SK-N-SH treated with all-trans-retinoic acid at 6 μM for 48 hours (cell line): ENCODE measurements around the gene HNF4A.

ENCODE experiments used
- ARNTL ChIP-seq: fragments of 450-650 bp; formaldehyde crosslinking; IDR thresholded peaks from 2 replicates; pipeline ENCODE4 v1.5.0; 2020; ENCODE audit warnings: low read depth, mild to moderate bottlenecking, moderate library complexity, borderline replicate concordance
- GLIS3 ChIP-seq: fragments of 250-450 bp; sonication (Bioruptor Pico); IDR thresholded peaks from 2 replicates; pipeline ENCODE4 v1.5.0; 2020; ENCODE audit warnings: mild to moderate bottlenecking, moderate library complexity
- ISL1 ChIP-seq: fragments of 250-450 bp; sonication (Bioruptor Pico); IDR thresholded peaks from 2 replicates; pipeline ENCODE4 v2.1.2; 2022; ENCODE audit warnings: mild to moderate bottlenecking, moderate library complexity
- OSR1 ChIP-seq: fragments of 250-450 bp; sonication (Bioruptor Pico); IDR thresholded peaks from 2 replicates; pipeline ENCODE4 v1.8.0; 2022; ENCODE audit warnings: moderate library complexity, mild to moderate bottlenecking, inconsistent platforms
- PATZ1 ChIP-seq: fragments of 250-450 bp; sonication (Bioruptor Pico); IDR thresholded peaks from 2 replicates; pipeline ENCODE4 v1.8.0; 2020; ENCODE audit warnings: mild to moderate bottlenecking, moderate library complexity, borderline replicate concordance
- TOX ChIP-seq: fragments of 250-450 bp; sonication (Bioruptor Pico); IDR thresholded peaks from 2 replicates; pipeline ENCODE4 v1.8.0; 2021; ENCODE audit warnings: mild to moderate bottlenecking, moderate library complexity, borderline replicate concordance

GRCh38 chr20:44348168-44348659, 7.3 kb upstream of the HNF4A start:
- no peak for TF ChIP-seq ARNTL (CRISPR knock-in tag)
- no peak for TF ChIP-seq GLIS3 (CRISPR knock-in tag)
- TF ChIP-seq OSR1 (CRISPR knock-in tag), result no peak
- TF ChIP-seq ISL1 (CRISPR knock-in tag), result no peak
- TF ChIP-seq PATZ1 (CRISPR knock-in tag), result no peak
- TF ChIP-seq TOX (CRISPR knock-in tag), result no peak
